HG03469 (cell line): Measurements from ENCODE around the gene NEK5.
"Not testable (repeated sequence)": the region's sequence is repeated elsewhere in the genome, so short reads cannot be mapped to it uniquely, and the experiment has no call there.

Experiments
- ATAC-seq: cut with Tn5 transposase; IDR thresholded peaks from one replicate; pipeline ENCODE4 v1.9.1; 2021; ENCODE audit warnings: mild to moderate bottlenecking, moderate library complexity, moderate number of reproducible peaks; ENCODE audit not compliant: unreplicated experiment

The NEK5 gene, protein sequence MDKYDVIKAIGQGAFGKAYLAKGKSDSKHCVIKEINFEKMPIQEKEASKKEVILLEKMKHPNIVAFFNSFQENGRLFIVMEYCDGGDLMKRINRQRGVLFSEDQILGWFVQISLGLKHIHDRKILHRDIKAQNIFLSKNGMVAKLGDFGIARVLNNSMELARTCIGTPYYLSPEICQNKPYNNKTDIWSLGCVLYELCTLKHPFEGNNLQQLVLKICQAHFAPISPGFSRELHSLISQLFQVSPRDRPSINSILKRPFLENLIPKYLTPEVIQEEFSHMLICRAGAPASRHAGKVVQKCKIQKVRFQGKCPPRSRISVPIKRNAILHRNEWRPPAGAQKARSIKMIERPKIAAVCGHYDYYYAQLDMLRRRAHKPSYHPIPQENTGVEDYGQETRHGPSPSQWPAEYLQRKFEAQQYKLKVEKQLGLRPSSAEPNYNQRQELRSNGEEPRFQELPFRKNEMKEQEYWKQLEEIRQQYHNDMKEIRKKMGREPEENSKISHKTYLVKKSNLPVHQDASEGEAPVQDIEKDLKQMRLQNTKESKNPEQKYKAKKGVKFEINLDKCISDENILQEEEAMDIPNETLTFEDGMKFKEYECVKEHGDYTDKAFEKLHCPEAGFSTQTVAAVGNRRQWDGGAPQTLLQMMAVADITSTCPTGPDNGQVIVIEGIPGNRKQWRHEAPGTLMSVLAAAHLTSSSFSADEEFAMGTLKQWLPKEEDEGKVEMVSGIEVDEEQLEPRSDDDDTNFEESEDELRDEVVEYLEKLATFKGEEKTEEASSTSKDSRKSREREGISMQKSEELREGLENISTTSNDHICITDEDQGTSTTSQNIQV

GRCh38 chr13:52128714-52129700 is at the start of gene NEK5:
NEK5 (minus strand) TSS chr13:52129073; CDS start chr13:52127482, 1,591 bp downstream.
- no peak for ATAC-seq

DNA sequence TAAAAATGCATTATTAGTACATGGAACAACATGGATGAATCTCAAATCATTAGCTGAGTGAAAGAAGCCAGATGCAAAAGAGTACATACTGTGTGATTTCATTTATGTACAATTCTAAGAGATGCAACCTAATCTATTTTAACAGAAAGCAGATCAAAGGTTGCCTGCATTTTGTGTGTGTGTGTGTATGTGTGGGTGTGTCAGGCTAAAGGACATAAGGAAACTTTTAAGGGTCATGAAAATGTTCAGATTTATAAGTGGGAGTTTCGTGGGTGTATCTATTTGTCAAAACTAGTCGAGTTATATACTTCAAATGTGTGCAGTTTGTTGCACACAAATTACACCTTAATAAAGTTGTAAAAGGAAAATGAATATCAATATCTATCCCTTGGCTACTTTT is 48.4 kb upstream of the NEK5 start:
- no peak for ATAC-seq

GRCh38 chr13:52173970-52174369 is 45.1 kb upstream of the NEK5 start:
- not testable (repeated sequence) for ATAC-seq

GRCh38 chr13:52173373-52173772 is 44.5 kb upstream of the NEK5 start:
- ATAC-seq, result no peak

DNA sequence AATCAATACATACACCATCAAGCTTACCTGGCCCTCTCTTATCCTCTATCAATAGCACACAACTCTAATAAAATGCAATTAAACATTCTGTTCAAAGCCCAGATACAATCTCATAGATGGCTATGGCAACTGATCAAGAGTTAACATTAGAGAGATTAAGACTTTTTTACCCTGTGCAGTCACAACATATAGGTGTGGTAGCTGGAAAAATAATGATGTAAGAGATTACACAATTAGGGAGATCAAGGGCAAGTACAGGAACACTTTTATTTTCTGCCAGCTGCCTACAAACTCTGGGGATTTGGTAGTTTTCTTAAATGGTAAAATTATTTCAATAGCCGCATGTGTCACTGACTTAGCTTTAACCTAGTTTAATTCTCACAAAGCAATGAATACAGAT is 42.8 kb upstream of the NEK5 start:
- ATAC-seq, result not testable (repeated sequence)

- not testable (repeated sequence) for ATAC-seq
Measured at GRCh38 chr13:52170828-52171391, 42.0 kb upstream of the NEK5 start.

GRCh38 chr13:52169839-52170238 is 41.0 kb upstream of the NEK5 start:
- ATAC-seq, result no peak

DNA sequence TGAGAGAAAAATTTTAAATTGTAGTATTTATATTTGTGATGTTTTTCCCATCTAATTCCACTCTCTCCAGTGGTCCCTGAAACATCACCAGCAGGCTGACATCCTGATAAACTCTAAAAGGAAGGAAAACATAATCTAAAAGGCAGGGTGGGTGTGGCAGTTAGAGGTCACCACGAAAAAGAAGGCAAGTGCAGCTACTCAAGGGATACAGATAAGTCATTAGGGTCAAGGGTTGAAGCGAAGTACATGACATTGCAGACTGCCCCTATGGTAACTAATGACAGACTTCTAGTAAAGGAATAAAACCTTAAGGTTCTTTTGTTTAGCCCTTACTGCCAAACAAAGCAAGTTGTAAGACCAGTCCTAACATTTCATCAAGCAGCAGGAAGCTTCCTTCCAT is 36.5 kb upstream of the NEK5 start:
- no peak for ATAC-seq

DNA sequence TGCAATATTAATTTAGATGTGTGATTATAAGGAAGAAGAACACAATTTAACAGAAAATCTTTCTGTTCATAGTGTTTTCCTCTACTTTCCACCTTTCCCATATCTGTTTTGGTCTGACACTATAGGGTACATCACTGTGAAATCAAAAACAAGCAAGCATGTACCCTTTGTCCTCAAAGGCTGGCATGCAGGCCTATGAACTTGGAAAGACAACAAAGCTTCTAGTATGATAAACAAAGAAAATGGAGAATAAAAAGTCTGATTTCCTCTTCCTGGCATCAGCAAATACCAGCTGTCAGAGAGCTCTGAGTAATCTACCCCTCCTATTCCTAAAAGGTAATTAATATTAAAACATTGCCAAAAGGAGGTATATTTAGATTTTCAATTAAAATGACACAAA is 36.1 kb upstream of the NEK5 start:
- no peak for ATAC-seq

- ATAC-seq, result not testable (repeated sequence)
Measured at GRCh38 chr13:52163878-52164277, 35.0 kb upstream of the NEK5 start.

DNA sequence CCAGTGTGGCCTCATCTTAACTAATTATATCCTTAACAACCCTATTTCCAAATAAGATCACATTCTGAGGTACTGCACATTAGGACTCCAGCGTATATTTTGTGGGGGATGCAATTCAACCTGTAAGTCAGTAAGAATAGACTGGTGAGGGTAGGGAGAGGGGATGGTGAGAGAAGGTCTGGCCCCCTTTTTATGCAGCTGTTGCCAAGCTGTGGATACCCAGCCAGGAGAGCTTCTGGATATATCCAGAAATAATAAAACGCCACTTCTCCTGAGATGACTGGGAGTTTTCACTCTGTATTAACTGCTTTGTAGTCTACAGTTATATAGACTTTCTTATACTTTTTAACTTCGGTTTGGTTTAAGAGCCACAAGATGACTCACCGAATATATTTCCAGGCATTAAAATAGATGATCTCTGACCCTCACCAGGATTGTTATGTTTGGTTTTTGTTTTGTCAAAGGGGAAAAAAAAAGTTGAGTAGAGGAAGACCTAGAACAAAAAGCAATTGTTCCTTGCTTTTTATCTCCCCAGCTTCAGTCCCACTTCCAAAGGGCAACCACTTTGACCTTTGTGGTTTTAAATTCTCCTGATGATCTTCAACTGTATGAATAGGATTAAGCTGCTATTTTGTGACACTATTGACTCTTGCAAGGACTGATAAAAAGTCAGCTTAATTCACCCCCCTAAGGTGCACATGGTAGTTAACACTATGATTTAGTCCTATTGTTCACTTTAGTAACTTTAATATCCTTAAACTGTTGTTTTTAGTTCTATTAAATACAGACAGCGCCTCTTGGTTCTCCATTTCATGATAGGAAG is 33.6 kb upstream of the NEK5 start:
- no peak for ATAC-seq

- ATAC-seq, result no peak
Measured at GRCh38 chr13:52161181-52161646, 32.3 kb upstream of the NEK5 start.

GRCh38 chr13:52160506-52160905 is 31.6 kb upstream of the NEK5 start:
- no peak for ATAC-seq

GRCh38 chr13:52160053-52160452 is 31.2 kb upstream of the NEK5 start:
- ATAC-seq, result no peak

- peak; percentile 60 for ATAC-seq
Measured at GRCh38 chr13:52159159-52159982, 30.5 kb upstream of the NEK5 start, which contains the start of gene NEK3. NEK3 (minus strand) TSS chr13:52159597; CDS start chr13:52156191, 3,406 bp downstream.

DNA sequence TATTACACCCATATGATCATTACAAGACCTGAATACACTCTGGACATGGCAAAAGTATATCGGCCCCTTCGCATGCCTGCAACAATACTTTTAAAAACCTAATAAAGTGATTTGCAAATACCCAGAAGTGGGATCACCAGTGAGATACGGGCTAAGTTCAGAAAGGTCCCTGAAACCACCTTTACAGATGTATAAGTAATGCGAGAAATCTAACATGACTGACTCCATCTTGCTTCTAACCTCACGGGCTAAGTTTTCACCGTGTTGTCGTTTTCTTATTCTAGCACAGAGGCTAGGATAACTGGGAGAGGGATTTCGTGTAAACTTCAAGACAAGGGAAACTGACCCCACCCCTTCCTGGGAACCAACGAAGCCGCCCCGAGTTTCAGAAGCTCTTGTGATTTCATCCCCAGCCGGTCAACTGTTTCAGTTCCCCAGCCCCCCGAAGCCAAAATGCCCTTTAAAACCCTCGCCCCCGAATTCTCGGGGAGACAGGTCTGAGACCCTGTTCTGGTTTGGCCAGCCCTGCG is 29.8 kb upstream of the NEK5 start:
- ATAC-seq, result no peak

DNA sequence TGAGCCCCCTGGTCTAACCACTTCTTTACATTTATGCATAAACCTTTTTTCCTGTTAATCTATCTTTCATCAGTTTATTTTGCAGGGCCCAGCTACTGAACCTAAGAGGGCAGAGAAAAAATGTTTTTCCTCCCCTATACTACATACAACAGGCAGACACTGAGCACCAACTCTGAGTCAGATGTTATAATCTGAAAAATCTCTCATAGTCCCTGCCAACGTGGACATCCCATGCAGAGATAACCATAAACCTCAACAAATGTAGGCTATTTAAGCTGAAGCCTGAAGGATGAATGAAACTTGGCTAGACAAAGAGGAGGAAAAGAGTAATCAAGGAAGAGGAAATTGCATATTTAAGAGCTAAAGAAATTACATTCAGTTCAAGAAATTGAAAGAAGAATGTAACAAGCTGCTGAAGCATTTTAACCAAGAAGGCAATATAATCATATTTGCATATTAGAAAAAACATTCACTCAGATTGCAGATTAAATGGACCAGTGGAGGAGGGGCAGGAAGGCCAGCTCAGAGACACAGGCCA is 27.9 kb upstream of the NEK5 start:
- ATAC-seq, result no peak

DNA sequence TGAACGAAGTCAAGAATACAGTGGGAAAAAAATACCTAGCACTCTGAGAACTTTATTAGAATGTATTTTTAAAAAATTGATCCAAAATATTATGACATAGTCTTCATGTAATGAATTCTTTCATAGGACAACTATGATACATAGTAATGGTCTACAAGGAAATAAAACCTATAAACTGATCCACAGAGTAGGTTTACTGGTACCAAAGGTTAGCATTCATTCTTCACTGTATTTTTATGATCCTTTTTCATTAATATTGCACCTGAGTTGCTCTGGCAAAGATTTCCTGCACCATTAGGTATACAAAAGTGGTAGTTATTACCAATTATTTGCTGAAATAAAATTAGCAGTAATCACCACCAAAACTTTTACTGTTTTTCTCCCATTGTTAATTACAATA is 26.3 kb upstream of the NEK5 start:
- ATAC-seq, result no peak
